GM12872 (cell line): Measurements from ENCODE around the gene ADAMTS2.

ENCODE experiments used
- CTCF ChIP-seq: IDR thresholded peaks from 3 replicates; pipeline ENCODE4 v1.5.1; 2011; ENCODE audit warnings: low read depth, mild to moderate bottlenecking, low read length, moderate library complexity; ENCODE audit not compliant: insufficient read depth

ADAMTS2 gene

DNA sequence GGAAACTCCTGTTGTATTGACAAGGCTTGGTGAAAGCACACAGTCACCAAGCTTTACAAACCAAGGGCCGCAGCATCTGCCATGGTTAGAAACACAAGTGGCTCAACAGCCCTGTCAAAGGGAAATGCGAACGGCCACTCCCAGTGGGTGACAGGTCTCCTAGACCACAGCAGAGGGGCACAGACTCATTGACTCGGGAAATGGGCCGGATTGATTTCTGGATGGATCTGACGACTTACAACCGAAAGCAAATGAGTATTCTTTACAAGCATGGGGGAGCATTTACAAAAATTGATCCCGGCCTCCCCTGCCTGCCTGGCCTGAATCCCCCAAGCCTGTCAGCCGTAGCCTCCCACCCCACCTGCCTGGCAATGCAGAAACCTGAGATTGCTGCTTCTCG is 48.2 kb downstream of the ADAMTS2 start:
- no peak for TF ChIP-seq CTCF

- no peak for TF ChIP-seq CTCF
Measured at GRCh38 chr5:179296150-179296821, 49.0 kb downstream of the ADAMTS2 start.

DNA sequence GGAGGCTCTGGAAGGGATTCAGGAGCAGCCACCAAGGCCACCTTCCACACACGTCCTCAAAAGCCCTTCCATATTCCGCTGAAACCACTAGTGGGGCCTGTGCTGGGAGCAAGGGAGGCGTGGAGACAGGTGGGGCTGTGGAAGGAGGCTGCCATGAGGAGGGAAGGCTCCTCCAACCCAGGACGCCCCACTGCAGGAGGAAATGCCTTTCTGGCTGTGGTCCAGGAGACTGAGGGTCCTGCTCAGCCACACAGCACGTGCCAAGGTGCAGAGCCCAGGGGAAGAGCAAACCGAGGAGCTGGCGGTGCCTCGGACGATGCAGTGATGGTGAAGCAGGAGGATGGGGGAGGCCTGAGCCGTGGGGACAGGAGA is 49.5 kb downstream of the ADAMTS2 start:
- no peak for TF ChIP-seq CTCF

DNA sequence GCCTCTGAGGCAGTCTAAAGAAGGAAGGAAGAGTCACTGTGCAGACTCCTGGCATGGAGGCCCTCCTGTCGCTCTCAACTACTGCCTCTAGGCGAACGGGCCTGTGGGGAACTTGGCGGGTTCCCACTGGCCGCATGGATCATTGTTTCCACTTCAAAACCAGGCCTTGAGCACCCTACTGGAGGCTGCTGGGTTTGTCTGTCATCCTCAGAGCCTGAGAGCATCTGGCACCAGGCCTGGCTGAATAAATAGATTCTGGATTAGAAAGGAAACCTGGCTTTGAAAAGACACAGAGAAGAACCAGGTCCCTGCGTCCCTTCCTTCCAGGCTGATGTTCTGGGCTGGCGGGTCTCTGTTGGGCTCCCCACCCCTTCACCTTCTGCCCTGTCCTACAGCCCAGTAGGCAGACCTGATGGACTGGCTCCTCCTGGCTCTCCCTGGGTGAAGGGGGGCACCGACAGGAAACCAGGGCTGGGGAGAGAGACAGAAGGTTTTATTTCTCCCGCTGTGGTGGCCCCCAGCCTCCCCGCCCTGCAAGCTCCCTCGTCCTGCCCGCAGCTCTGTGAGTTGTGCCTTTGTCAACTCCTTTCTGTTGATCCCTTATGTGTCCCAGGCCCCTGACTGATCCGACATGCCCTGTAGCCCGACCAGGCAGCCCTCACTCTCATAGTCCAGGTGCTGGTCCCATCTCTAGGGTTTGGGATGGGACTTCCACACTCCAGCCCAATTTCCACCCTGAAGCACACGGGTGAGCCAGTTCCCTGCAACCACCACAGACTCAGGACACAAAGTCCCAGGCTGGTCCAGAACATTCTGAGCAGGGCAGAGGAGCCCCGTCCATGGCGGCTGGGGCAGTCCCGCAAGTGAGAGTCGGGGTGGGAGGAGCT is 50.1 kb downstream of the ADAMTS2 start:
- no peak for TF ChIP-seq CTCF

GRCh38 chr5:179294131-179294780 is 51.0 kb downstream of the ADAMTS2 start:
- TF ChIP-seq CTCF, result no peak

DNA sequence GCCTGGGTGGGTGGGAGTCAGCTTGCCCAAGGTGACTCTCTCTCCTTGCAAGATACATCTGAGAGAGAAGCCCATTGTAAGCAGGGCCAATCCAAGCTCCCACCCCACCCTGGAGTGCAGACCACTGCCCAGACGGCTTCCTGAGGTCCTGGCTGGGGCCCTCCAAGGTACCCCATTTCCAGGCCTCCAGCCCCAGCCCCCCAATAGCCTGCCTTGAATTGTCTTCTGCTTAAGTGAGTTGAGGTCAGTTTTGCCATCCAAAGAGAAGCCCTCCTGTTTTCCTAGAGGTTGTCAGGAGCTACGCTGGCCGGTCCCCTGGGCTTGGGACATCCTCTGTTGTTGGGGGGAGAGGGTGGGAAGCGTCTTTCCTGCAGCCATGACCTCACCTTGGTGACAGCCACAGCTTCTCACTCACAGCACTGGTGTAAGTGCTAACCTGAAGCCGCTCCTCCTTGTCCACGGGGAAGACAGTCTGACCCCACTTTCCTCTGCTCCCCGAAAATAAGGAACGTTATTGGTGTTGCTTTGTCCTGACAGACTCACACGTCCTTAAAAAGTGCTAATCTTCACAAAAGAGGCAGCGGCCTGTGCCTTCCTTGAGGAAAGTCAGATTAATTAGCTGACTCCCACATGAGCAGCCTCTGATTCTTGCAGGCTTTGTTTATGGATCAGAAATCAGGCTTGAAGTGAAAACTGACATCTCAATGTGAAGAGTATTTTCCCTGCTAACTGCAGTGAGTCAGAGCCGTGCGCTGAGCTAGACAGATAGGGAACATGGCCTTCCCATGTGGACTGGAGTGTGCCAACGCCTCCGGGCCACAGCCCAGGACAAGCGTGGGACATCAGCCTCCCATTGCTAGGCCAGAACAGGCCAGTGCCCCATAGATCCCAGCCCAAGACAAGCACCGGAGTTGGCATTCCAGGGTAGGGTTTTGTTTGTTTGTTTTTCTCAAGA is 52.3 kb downstream of the ADAMTS2 start:
- no peak for TF ChIP-seq CTCF
